K562 (cell line): ENCODE measurements around the gene SNX20. TPM values are rescaled to one million over a fixed set of nuclear protein-coding genes. Genes with fewer than 3 reads are reported as not detected.

Experiments used
- ATAC-seq: fragments of 200-7000 bp; cut with Tn5 transposase; 3 replicates; pipeline ENCODE4 v1.9.1; 2020; ENCODE audit warnings: moderate library complexity
- BruUV-seq: library from RNA; stranded (reverse); fragments of 400-500 nt; replicated peaks from 2 replicates; lab custom pipeline; 2021; lab: Mats Ljungman, UMichigan
- CTCF ChIA-PET: fragments of 300-600 bp; formaldehyde crosslinking; extraction: SDS; loops from one replicate; lab custom pipeline; 2021; ENCODE audit warnings: low intra/inter-chr PET ratio; lab: Yijun Ruan, JAX
- POLR2A ChIA-PET: fragments of 300-600, 350-650 bp; sonication (Branson Sonifier 250); formaldehyde crosslinking; extraction: SDS; loops from one replicate; lab custom pipeline; 2021; ENCODE audit warnings: antibody characterized with exemption, inconsistent platforms; lab: Yijun Ruan, JAX
- DNase-seq, 4 experiments: peaks; one replicate each; pipeline versions ENCODE4 v3.0.0 to v3.0.0-alpha.2; 2011 to 2018; ENCODE audit warnings: low spot score in 3 of 4, mixed read lengths in 3 of 4; ENCODE audit errors: extremely low read depth in 1 of 4
- FAIRE-seq: peaks from 2 replicates; lab custom pipeline; 2011; peaks lifted over from hg19 to GRCh38; lab: Jason Lieb, UNC
- H2AFZ ChIP-seq: 2 replicates; pipeline ENCODE4 v1.6.0; 2011; ENCODE audit warnings: low read depth, low read length, control low read depth, inconsistent platforms
- H3K27ac ChIP-seq: fragments of 200-600 bp; 3 replicates; pipeline ENCODE4 v1.8.0; 2011; ENCODE audit warnings: low read depth, mild to moderate bottlenecking, control low read depth, inconsistent platforms, low read length, moderate library complexity, mixed read lengths; ENCODE audit errors: extremely low read depth
- H3K27me3 ChIP-seq, 2 experiments: fragments of 300-600 bp in 1 of 2; 2 replicates in 1 of 2; 3 replicates in 1 of 2; pipeline versions ENCODE4 v1.6.0 to v1.8.0; 2011; ENCODE audit warnings: inconsistent platforms in 2 of 2, low read length in 2 of 2, mild to moderate bottlenecking in 1 of 2, mixed read lengths in 1 of 2, moderate library complexity in 1 of 2; ENCODE audit not compliant: control insufficient read depth in 2 of 2, insufficient read depth in 2 of 2
- H3K36me3 ChIP-seq: fragments of 300-600 bp; 3 replicates; pipeline ENCODE4 v1.8.0; 2011; ENCODE audit warnings: mild to moderate bottlenecking, low read length, inconsistent platforms; ENCODE audit not compliant: control insufficient read depth, insufficient read depth
- H3K4me1 ChIP-seq, 2 experiments: fragments of 200-600 bp in 1 of 2; replicated peaks in 1 of 2; 2 replicates in 1 of 2; 3 replicates in 1 of 2; pipeline versions ENCODE4 v1.5.1 to v1.8.0; 2011; ENCODE audit warnings: inconsistent platforms in 2 of 2, low read length in 2 of 2, mild to moderate bottlenecking in 1 of 2, mixed read lengths in 1 of 2, moderate library complexity in 1 of 2; ENCODE audit not compliant: control insufficient read depth in 2 of 2, insufficient read depth in 2 of 2
- H3K4me2 ChIP-seq: 2 replicates; pipeline ENCODE4 v1.6.1; 2011; ENCODE audit warnings: low read length, control low read depth, inconsistent platforms, mixed read lengths; ENCODE audit not compliant: insufficient read depth
- H3K4me3 ChIP-seq: fragments of 200-600 bp; sonication (generic), shearing (Covaris generic); 2 replicates; pipeline ENCODE4 v1.5.1; 2016; ENCODE audit warnings: control low read depth, inconsistent platforms
- H3K79me2 ChIP-seq: fragments of 200-600 bp; 3 replicates; pipeline ENCODE4 v1.8.0; 2011; ENCODE audit warnings: low read length, inconsistent platforms; ENCODE audit not compliant: control insufficient read depth, insufficient read depth
- H3K9ac ChIP-seq, 2 experiments: 2 replicates each; pipeline versions ENCODE4 v1.6.0 to v1.6.1; 2011; ENCODE audit warnings: low read depth in 2 of 2, low read length in 2 of 2, control low read depth in 1 of 2, inconsistent platforms in 1 of 2, mild to moderate bottlenecking in 1 of 2, mixed read lengths in 1 of 2; ENCODE audit not compliant: insufficient read depth in 1 of 2
- H3K9me1 ChIP-seq: one replicate; pipeline ENCODE4 v1.6.0; 2011; ENCODE audit warnings: inconsistent platforms, mild to moderate bottlenecking, low read length, moderate library complexity; ENCODE audit not compliant: control insufficient read depth, insufficient read depth
- H3K9me3 ChIP-seq: replicated peaks from 2 replicates; pipeline ENCODE4 v1.5.1; 2011; ENCODE audit warnings: low read depth, low read length, inconsistent platforms; ENCODE audit not compliant: control insufficient read depth, insufficient read depth
- H4K20me1 ChIP-seq: replicated peaks from 2 replicates; pipeline ENCODE4 v1.6.1; 2011; ENCODE audit warnings: low read length, inconsistent platforms, mixed read lengths; ENCODE audit not compliant: control insufficient read depth, insufficient read depth
- EGR1 ChIP-seq: fragments of 450-650 bp; conservative IDR thresholded peaks from 2 replicates; pipeline ENCODE4 v1.6.1; 2017; ENCODE audit warnings: mild to moderate bottlenecking
- ETV5 ChIP-seq: sonication (generic); formaldehyde crosslinking; IDR thresholded peaks from 2 replicates; pipeline ENCODE4 v1.4.0; 2020; ENCODE audit warnings: low read depth, mild to moderate bottlenecking, missing genetic modification reagents
- FOS ChIP-seq: IDR thresholded peaks from 3 replicates; pipeline ENCODE4 v1.6.1; 2011; ENCODE audit not compliant: insufficient read length; ENCODE audit errors: extremely low read depth
- HDAC2 ChIP-seq: fragments of 450-650 bp; IDR thresholded peaks from 2 replicates; pipeline ENCODE4 v1.6.1; 2016; ENCODE audit warnings: mild to moderate bottlenecking
- RBM25 ChIP-seq: fragments of 200-400 bp; formaldehyde crosslinking; IDR thresholded peaks from 2 replicates; pipeline ENCODE4 v1.6.1; 2018; ENCODE audit warnings: low read length, low read depth, moderate library complexity; ENCODE audit not compliant: severe bottlenecking
- RFX5 ChIP-seq: IDR thresholded peaks from 2 replicates; pipeline ENCODE4 v1.6.1; 2011; ENCODE audit warnings: low read depth, mild to moderate bottlenecking, improper control_type of control experiment, low read length
- RUNX1 ChIP-seq: sonication (generic); IDR thresholded peaks from 2 replicates; pipeline ENCODE4 v1.6.1; 2016; ENCODE audit warnings: antibody characterized with exemption, low read depth
- SAFB ChIP-seq: fragments of 200-400 bp; formaldehyde crosslinking; IDR thresholded peaks from 2 replicates; pipeline ENCODE4 v1.6.1; 2017; ENCODE audit warnings: low read depth, low read length, borderline replicate concordance
- SMARCB1 ChIP-seq: IDR thresholded peaks from 2 replicates; pipeline ENCODE4 v1.6.1; 2011; ENCODE audit warnings: improper control_type of control experiment, low read depth; ENCODE audit not compliant: insufficient read length
- SPI1 ChIP-seq: IDR thresholded peaks from 2 replicates; pipeline ENCODE4 v1.6.1; 2011; ENCODE audit warnings: low read depth, low read length, control low read depth, borderline replicate concordance
- TEAD1 ChIP-seq, 2 experiments: fragments of 450-650 bp in 1 of 2; sonication (generic) in 1 of 2; formaldehyde crosslinking; IDR thresholded peaks; 2 replicates each; pipeline versions ENCODE4 v1.4.0 to v1.8.0; 2020 to 2022; ENCODE audit warnings: mild to moderate bottlenecking in 2 of 2, missing genetic modification reagents in 1 of 2
- TSC22D4 ChIP-seq: fragments of 450-650 bp; IDR thresholded peaks from 2 replicates; pipeline ENCODE4 v1.6.1; 2016; ENCODE audit warnings: missing genetic modification characterization, missing biosample characterization, control low read depth
- ZNF232 ChIP-seq: sonication (generic); formaldehyde crosslinking; IDR thresholded peaks from 2 replicates; pipeline ENCODE4 v1.8.0; 2022; ENCODE audit warnings: mild to moderate bottlenecking, missing genetic modification reagents
- ZNF354B ChIP-seq: fragments of 250-450 bp; sonication (Bioruptor Pico); IDR thresholded peaks from 2 replicates; pipeline ENCODE4 v1.4.0; 2020
- WGBS: fragments of 100-300 bp; shearing (Covaris generic); methylation state at CpG from one replicate; pipeline ENCODE4 v1.1.6; 2016; ENCODE audit warnings: low coverage, mixed read lengths; ENCODE audit not compliant: insufficient coverage; ENCODE audit errors: missing lambda C conversion rate; 5-methylcytosine and 5-hydroxymethylcytosine counted together
- in situ Hi-C: fragments of 300-500 bp; cut with MboI; formaldehyde crosslinking; loops from 4 replicates; pipeline ENCODE4 v1.15.0; 2018; ENCODE audit warnings: inconsistent platforms, mixed read lengths
- intact Hi-C: fragments of 100-400 bp; cut with micrococcal nuclease; formaldehyde crosslinking; loops from 2 replicates; pipeline ENCODE4 v1.14.2; 2022
- polyA plus RNA-seq, 8 experiments: library from polyadenylated mRNA; depleted of rRNA in 4 of 8; stranded (reverse) in 5 of 8; unstranded in 3 of 8; fragments of >200 nt; fragmentation: Nextera tagmentation in 2 of 8; fragmentation: Illumina TruSeq in 1 of 8; extraction: Ambion mirVana in 2 of 8; extraction: Trizol in 1 of 8; gene quantifications; 2 replicates each; pipeline versions ENCODE4 v1.2.1 to v1.2.3, GENCODE V29; 2011 to 2014; ENCODE audit warnings: inconsistent platforms in 1 of 8, missing spikeins in 1 of 8
- total RNA-seq, 7 experiments: library from RNA; depleted of rRNA in 6 of 7; stranded (reverse); fragments of >200 nt in 6 of 7; fragmentation: Illumina TruSeq in 2 of 7; extraction: Trizol in 2 of 7; gene quantifications; 2 replicates each; pipeline versions ENCODE4 v1.2.1 to v1.2.3, GENCODE V29; 2011 to 2021; ENCODE audit warnings: low replicate concordance in 1 of 7
- TF ChIP-seq, protein P1 (sequence below): fragments of 250-450 bp; sonication (Bioruptor Pico); IDR thresholded peaks from 2 replicates; pipeline ENCODE4 v1.4.0; 2020
- TF ChIP-seq, protein P2 (sequence below): fragments of 450-650 bp; IDR thresholded peaks from 2 replicates; pipeline ENCODE4 v1.6.1; 2016; ENCODE audit warnings: antibody characterized with exemption

SNX20 gene
- total and polyA plus RNA-seq, 9 of the 15 experiments (the other 6 are each of a cell fraction or from before 2014, with no cell fraction given): 0.04 to 0.07 TPM; not detected in 7

DNA sequence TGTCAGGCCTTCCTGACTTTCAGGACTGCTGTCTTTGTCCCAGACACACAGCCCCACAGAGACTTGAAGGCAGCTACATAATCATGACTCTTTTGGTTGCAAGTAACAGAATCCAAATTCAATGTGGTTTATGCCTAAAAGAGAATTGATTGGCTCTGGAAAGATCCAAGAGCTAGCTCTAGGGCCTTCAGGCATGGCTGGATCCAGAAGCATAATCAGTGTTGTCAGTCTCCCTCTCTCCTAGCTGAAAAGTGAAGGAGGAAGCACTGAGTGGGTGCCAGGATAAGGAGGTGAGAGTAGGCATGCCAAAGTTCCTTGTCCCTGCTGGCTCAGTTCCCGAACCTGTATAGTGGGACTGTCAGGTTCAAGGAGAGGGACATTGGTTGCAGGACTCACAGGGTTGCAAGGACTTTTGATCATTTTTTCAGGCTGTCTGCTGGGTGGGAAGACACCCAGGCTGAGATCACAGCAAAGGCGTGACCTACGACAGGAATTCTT, 25.5 kb downstream of the SNX20 start:
- Histone ChIP-seq H3K4me1 (no peaks in the 10 kb centered on the region; a peak in 1 of 5 replicates), H3K9ac (no peak overlapping the region), H3K9me3 (peaks cover 3% of the 10 kb centered on the region; the same call in 1 of the 2 replicates), H3K36me3 (no peaks in the 10 kb centered on the region), H3K9me1 (no peaks in the 10 kb centered on the region), H4K20me1 (0 out of 2 replicates have a peak, but pooled peaks cover 3% of the 10 kb centered on the region), H3K27ac (no peak overlapping the region), H2AFZ (no peak overlapping the region), H3K4me3 (no peak overlapping the region), H3K27me3 (peaks cover 0 to 12% of the 10 kb centered on the region in 2 experiments; a peak in 1 of 5 replicates), H3K4me2 (no peak overlapping the region), H3K79me2 (no peaks in the 10 kb centered on the region)
- in situ Hi-C loops: no loop called here
- intact Hi-C loops: no loop called here
- DNase-seq: no peak
- FAIRE-seq: no peak
- CTCF ChIA-PET: no interaction called here
- WGBS: 3% methylated on average over 3 of the region's 3 CpGs
- no peak for ATAC-seq
- POLR2A ChIA-PET: interaction anchor here (0.5 to 0.8 kb wide), 2 partner anchors 20 to 25 kb away, joined by 3 read pairs; no protein-coding TSS in a partner anchor
- BruUV-seq: no TSS peak
- TF ChIP-seq EGR1 (no peak), RFX5 (no peak), RUNX1 (no peak), SPI1 (no peak), HDAC2 (no peak), ZNF232 (no peak), SAFB (no peak), TEAD1 (CRISPR knock-in tag; IDR thresholded peaks at IDR 0.05) (no peak), ZNF354B (CRISPR knock-in tag) (no peak), TSC22D4 (tag) (no peak), ETV5 (CRISPR knock-in tag) (no peak), SMARCB1 (no peak), FOS (no peak), RBM25 (no peak)
- TF ChIP-seq, protein P1, sequence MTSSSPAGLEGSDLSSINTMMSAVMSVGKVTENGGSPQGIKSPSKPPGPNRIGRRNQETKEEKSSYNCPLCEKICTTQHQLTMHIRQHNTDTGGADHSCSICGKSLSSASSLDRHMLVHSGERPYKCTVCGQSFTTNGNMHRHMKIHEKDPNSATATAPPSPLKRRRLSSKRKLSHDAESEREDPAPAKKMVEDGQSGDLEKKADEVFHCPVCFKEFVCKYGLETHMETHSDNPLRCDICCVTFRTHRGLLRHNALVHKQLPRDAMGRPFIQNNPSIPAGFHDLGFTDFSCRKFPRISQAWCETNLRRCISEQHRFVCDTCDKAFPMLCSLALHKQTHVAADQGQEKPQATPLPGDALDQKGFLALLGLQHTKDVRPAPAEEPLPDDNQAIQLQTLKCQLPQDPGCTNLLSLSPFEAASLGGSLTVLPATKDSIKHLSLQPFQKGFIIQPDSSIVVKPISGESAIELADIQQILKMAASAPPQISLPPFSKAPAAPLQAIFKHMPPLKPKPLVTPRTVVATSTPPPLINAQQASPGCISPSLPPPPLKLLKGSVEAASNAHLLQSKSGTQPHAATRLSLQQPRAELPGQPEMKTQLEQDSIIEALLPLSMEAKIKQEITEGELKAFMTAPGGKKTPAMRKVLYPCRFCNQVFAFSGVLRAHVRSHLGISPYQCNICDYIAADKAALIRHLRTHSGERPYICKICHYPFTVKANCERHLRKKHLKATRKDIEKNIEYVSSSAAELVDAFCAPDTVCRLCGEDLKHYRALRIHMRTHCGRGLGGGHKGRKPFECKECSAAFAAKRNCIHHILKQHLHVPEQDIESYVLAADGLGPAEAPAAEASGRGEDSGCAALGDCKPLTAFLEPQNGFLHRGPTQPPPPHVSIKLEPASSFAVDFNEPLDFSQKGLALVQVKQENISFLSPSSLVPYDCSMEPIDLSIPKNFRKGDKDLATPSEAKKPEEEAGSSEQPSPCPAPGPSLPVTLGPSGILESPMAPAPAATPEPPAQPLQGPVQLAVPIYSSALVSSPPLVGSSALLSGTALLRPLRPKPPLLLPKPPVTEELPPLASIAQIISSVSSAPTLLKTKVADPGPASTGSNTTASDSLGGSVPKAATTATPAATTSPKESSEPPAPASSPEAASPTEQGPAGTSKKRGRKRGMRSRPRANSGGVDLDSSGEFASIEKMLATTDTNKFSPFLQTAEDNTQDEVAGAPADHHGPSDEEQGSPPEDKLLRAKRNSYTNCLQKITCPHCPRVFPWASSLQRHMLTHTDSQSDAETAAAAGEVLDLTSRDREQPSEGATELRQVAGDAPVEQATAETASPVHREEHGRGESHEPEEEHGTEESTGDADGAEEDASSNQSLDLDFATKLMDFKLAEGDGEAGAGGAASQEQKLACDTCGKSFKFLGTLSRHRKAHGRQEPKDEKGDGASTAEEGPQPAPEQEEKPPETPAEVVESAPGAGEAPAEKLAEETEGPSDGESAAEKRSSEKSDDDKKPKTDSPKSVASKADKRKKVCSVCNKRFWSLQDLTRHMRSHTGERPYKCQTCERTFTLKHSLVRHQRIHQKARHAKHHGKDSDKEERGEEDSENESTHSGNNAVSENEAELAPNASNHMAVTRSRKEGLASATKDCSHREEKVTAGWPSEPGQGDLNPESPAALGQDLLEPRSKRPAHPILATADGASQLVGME: no peak
- TF ChIP-seq, protein P2, sequence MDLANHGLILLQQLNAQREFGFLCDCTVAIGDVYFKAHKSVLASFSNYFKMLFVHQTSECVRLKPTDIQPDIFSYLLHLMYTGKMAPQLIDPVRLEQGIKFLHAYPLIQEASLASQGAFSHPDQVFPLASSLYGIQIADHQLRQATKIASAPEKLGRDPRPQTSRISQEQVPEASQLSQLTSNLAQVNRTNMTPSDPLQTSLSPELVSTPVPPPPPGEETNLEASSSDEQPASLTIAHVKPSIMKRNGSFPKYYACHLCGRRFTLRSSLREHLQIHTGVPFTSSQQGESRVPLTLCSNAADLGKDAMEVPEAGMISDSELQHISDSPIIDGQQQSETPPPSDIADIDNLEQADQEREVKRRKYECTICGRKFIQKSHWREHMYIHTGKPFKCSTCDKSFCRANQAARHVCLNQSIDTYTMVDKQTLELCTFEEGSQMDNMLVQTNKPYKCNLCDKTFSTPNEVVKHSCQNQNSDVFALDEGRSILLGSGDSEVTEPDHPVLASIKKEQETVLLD: no peak
